HG03432 (cell line): Measurements from ENCODE around the gene STRN.
"Not testable (repeated sequence)": the region's sequence is repeated elsewhere in the genome, so short reads cannot be mapped to it uniquely, and the experiment has no call there.

Source experiments
- ATAC-seq: cut with Tn5 transposase; IDR thresholded peaks from one replicate; pipeline ENCODE4 v1.9.1; 2021; ENCODE audit warnings: mild to moderate bottlenecking, moderate library complexity; ENCODE audit not compliant: unreplicated experiment

Gene STRN, protein sequence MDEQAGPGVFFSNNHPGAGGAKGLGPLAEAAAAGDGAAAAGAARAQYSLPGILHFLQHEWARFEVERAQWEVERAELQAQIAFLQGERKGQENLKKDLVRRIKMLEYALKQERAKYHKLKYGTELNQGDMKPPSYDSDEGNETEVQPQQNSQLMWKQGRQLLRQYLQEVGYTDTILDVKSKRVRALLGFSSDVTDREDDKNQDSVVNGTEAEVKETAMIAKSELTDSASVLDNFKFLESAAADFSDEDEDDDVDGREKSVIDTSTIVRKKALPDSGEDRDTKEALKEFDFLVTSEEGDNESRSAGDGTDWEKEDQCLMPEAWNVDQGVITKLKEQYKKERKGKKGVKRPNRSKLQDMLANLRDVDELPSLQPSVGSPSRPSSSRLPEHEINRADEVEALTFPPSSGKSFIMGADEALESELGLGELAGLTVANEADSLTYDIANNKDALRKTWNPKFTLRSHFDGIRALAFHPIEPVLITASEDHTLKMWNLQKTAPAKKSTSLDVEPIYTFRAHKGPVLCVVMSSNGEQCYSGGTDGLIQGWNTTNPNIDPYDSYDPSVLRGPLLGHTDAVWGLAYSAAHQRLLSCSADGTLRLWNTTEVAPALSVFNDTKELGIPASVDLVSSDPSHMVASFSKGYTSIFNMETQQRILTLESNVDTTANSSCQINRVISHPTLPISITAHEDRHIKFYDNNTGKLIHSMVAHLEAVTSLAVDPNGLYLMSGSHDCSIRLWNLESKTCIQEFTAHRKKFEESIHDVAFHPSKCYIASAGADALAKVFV

GRCh38 chr2:36966370-36967235 is at the start of gene STRN:
STRN (minus strand) TSS chr2:36966536; CDS start chr2:36966463, 73 bp downstream.
- ATAC-seq = peak; percentile 99

- ATAC-seq = peak; percentile 20
Observed at GRCh38 chr2:37013315-37013641, 46.9 kb upstream of the STRN start.

- ATAC-seq = peak; percentile 36
Observed at GRCh38 chr2:37011130-37011529, 44.8 kb upstream of the STRN start.

GRCh38 chr2:37005118-37005868 is 39.0 kb upstream of the STRN start:
- peak; percentile 100 for ATAC-seq

- ATAC-seq = no peak
Observed at GRCh38 chr2:37000988-37001556, 34.7 kb upstream of the STRN start.

GRCh38 chr2:37000318-37000717 is 34.0 kb upstream of the STRN start:
- no peak for ATAC-seq

DNA sequence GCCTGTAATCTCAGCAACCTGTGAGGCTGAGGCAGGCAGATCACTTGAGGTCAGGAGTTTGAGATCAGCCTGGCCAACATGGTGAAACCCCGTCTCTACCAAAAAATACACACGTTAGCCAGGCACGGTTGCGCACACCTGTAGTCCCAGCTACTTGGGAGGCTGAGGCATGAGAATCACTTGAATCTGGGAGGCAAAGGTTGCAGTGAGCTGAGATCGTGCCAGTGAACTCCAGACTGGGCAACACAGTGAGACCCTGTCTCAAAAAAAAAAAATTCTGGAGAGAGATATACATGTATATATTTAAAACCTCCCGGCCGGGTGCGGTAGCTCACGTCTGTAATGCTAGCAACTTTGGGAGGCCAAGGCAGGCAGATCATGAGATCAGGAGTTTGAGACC is 33.1 kb upstream of the STRN start:
- not testable (repeated sequence) for ATAC-seq

DNA sequence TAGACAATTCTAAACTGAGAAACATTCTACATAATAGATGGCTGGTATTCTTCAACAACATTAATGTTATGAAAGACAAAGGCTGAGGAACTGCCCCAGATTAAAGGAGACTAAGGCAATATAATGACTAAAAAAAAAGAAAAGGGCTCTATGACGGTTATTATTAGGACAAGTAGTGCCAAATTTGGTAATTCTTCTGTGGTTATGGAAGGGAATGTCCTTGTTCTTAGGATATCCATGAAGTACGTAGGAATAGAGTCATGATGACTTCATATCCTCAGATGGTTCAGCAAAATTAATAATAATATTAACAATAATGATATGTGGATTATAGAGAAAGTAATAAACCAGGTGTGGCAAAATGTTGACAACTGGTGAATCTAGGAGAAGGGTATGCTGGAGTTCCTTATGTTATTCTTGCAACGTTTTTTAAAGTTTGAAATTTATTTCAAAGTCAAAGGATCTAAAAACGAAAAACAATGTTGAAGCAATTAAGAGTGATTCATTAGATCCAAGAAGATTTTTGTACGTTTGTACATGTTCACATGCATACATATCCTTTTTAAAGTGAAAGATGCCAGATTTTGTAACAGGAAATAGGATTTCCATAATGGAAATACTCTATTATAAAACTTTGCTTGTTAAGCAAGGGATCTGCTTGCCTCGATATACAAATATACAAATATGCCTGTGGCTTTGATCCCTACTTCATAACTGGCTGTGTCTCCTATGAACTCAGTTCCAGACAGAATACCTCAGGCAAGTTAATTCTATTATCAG is 27.7 kb upstream of the STRN start:
- no peak for ATAC-seq

DNA sequence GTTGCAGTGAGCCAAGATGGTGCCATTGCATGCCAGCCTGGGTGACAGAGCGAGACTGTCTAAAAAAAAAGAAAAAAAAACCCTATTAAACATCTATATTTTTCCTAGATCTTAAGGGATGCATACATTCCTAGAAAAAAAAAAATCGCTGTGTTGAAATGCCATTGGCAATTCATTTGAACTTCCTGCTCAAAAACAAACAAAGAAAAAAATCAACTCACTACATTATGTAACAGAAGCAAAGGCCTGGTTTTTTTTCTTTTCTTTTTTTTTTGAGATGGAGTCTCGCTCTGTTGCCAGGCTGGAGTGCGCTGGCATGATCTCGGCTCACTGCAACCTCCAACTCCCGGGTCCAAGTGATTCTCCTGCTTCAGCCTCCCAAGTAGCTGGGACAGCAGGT is 21.7 kb upstream of the STRN start:
- no peak for ATAC-seq

DNA sequence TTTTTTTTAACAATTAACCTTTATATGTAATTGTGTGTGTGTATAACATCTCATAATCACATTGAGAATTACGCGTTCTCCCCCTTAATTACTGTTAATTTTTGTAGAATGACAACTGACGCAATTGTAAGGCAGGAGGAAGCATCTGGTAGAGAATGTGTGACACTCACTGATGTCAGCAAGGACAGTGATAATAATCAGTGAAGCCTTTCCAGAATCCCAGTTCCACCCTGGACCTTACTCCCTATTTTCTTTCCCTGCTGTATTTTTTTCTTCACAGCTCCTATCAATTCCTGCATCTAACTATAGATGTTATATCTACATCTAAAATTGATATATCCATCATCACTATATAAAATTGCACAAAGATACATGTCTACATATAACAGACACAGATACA is 16.1 kb upstream of the STRN start:
- ATAC-seq = no peak

DNA sequence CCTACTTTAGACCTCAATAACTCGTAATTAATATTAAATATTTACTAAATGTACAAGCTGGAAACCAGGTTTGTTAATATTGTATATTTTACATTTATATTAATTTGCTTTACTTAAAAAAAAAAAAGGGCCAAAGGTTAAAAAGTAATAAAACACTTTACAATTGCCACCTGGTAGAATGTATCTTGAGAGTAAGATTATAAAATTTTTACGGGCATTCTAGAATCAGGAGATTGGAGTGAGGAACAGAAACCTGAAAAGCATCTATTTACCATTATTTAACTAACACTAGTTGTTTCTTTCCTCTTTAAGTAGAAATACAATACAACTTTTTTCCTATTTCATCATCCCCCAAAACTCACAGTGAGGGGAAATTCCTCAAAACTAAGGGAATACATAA is 15.6 kb upstream of the STRN start:
- no peak for ATAC-seq

GRCh38 chr2:36979007-36979406 is 12.7 kb upstream of the STRN start:
- ATAC-seq = not testable (repeated sequence)

GRCh38 chr2:36976065-36976464 is 9.7 kb upstream of the STRN start:
- no peak for ATAC-seq

DNA sequence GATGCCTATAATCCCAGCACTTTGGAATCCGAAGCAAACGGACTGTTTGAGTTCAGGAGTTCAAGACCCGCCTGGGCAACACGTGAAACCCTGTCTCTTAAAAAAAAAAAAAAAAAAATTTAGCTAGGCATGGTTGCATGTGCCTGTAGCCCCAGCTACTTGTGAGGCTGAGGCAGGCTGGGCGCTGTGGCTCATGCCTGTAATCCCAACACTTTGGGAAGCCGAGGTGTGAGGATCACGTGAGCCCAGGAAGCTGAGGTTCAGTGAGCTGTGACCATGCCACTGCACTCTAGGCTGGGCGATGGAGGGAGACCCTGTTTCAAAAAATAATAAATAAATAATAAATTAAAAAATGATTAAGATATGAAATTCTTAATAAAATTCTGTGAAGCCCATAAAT is 9.0 kb upstream of the STRN start:
- no peak for ATAC-seq

DNA sequence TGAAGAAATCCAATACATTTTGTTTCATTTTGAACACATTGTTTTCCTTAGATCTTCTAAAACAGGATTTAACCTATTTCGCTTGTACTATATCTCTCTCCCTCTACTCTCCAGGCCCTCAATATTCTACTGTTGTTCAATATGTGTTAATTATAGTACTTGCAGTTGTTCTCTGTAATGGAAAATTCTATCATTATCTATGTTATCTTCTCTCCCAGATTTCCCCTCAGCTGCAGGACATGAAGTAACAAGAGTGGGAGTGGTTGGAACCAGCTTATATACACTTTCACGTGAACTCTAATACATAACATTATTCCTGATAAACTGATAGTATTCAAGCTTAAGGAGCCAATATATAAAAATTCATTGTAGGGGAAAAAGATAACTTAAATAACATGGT is 7.0 kb upstream of the STRN start:
- no peak for ATAC-seq

DNA sequence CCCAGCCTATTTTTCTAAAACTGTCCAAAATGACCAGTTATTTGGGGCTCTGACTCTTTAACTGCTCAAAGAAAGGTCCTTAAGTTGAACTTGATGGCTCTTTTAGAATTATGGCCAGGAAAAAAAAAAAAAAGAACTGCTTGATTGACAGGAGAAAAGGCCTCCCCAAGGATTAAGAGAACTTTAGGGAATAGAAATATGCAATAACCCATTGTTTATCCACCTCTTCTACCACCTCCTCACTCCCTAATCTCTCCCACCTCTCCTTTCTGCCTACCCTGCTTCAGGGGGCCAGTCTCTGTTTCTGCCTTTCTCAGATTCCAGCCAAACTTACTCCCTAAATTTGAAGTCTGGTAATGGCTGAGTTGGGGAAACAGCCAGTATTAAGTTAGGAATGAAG is 5.7 kb upstream of the STRN start:
- ATAC-seq = no peak

- ATAC-seq = no peak
Observed at GRCh38 chr2:36967236-36967876, 1.0 kb upstream of the STRN start.

DNA sequence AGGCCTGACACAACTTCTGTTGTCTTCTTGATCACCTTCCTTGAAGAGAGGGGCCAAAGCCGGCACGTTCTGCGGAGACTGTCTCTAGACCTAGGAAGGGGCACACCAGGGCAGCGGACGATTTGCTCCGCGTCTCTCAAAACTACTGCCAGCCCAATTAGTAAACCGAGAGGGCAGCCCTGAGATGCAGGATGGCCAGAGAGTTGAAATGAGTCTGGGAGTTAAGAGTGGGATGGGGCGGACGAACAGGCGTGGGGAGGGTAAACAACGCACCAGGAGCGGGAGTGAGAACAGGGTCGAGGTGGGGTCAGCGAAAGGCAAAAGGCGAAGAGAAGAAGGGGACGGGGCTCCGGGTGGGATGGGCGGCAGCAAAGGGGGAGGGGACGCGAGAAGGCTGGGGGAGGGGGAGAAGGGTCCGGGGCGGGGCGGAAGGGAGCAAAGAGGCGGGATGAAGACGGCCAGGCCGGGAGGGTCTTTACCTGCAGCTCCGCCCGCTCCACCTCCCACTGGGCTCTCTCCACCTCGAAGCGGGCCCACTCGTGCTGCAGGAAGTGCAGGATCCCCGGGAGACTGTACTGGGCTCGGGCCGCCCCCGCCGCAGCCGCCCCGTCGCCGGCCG is 476 bp downstream of the STRN start:
- peak; percentile 36 for ATAC-seq

GRCh38 chr2:36965206-36965605 is 1.1 kb downstream of the STRN start:
- ATAC-seq = no peak
